ENCODE measurements around the gene HDDC2. TPM values are rescaled to one million over a fixed set of nuclear protein-coding genes. Genes with fewer than 3 reads are reported as not detected.

Gene HDDC2
- total and polyA plus RNA-seq, 2 of the 8 experiments (the other 6 are each of a cell fraction or from before 2014, with no cell fraction given), result 89.3 to 129 TPM

GRCh38 chr6:125246566-125246965, 55.2 kb downstream of the HDDC2 start:
- Histone ChIP-seq H3K79me1 (ENCODE audit: low read depth, low read length) (no peaks in the 10 kb centered on the region), H3K9ac (replicated peaks in 1 of 4; ENCODE audit: extremely low read depth in 1 of 4, low read depth in 3 of 4, low read length in 3 of 4) (no peak overlapping the region), H3K27ac (ENCODE audit: low read depth, low read length) (no peak overlapping the region), H3K14ac (ENCODE audit: insufficient read length) (no peak overlapping the region), H4K91ac (replicated peaks; ENCODE audit: insufficient read length, low read length) (no peak overlapping the region), H3K56ac (replicated peaks; ENCODE audit: insufficient read length, low read depth, low read length) (no peak overlapping the region), H3K4me2 (ENCODE audit: insufficient read depth in 1 of 2, low read depth in 2 of 2, low read length in 2 of 2) (no peak overlapping the region), H3K9me3 (ENCODE audit: insufficient read depth in 2 of 2, low read depth in 1 of 2, low read length in 1 of 2) (no peaks in the 10 kb centered on the region), H4K5ac (ENCODE audit: insufficient read length, low read depth, low read length) (no peak overlapping the region), H3K36me3 (ENCODE audit: control insufficient read depth in 2 of 4, insufficient read depth in 4 of 4, low read length in 3 of 4) (no peaks in the 10 kb centered on the region), H2BK12ac (ENCODE audit: low read depth, low read length) (no peak overlapping the region), H2AK5ac (ENCODE audit: low read depth, low read length) (no peak overlapping the region), H4K8ac (ENCODE audit: extremely low read depth, insufficient read depth, low read length) (no peak overlapping the region), H2BK20ac (ENCODE audit: low read length) (no peak overlapping the region), H2BK5ac (ENCODE audit: low read depth, low read length) (no peak overlapping the region), H4K20me1 (replicated peaks in 1 of 2; ENCODE audit: control insufficient read depth in 1 of 2, insufficient read depth in 2 of 2, low read length in 2 of 2) (no peaks in the 10 kb centered on the region), H2BK120ac (replicated peaks; ENCODE audit: low read depth, low read length) (no peak overlapping the region), H3K23me2 (ENCODE audit: low read depth, low read length) (no peaks in the 10 kb centered on the region), H3K27me3 (replicated peaks in 1 of 4; ENCODE audit: control insufficient read depth in 3 of 4, extremely low read depth in 1 of 4, insufficient read depth in 3 of 4, low read length in 3 of 4) (no peaks in the 10 kb centered on the region), H3K4me1 (replicated peaks in 1 of 4; ENCODE audit: control insufficient read depth in 3 of 4, insufficient read depth in 4 of 4, low read length in 3 of 4) (peaks cover 0 to 2% (median under 1%) of the 10 kb centered on the region in 4 experiments; a peak in 2 of 7 replicates), H3K23ac (ENCODE audit: insufficient read length) (no peak overlapping the region), H3K18ac (ENCODE audit: extremely low read depth, low read length) (no peak overlapping the region), H2BK15ac (ENCODE audit: low read length) (no peak overlapping the region), H3K4ac (replicated peaks; ENCODE audit: insufficient read length, low read depth, low read length) (no peak overlapping the region), H3K79me2 (ENCODE audit: control insufficient read depth in 1 of 2, insufficient read depth in 2 of 2, low read length in 2 of 2) (no peaks in the 10 kb centered on the region), H2AFZ (ENCODE audit: low read length) (no peak overlapping the region), H3K4me3 (ENCODE audit: extremely low read depth in 1 of 4, insufficient read depth in 2 of 4, low read depth in 3 of 4, low read length in 4 of 4) (no peak overlapping the region)
- DNase-seq (ENCODE audit: low read depth in 1 of 2, low spot score in 2 of 2) (no peak), FAIRE-seq (no peak)
- CTCF ChIA-PET (ENCODE audit: partially characterized antibody), result interaction anchor here (1.5 to 2.8 kb wide), 3 partner anchors 11 to 96 kb away, joined by 3 to 12 read pairs (median 5); no protein-coding TSS in a partner anchor
- POLR2A ChIA-PET (ENCODE audit: partially characterized antibody), result interaction anchor here (1.2 kb wide), 1 partner anchor 16 kb away, joined by 3 read pairs; no protein-coding TSS in a partner anchor
- no peak for TF ChIP-seq SP2 (IDR thresholded peaks at IDR 0.05; ENCODE audit: low read length)

Data from H1 (cell line).